Liver (tissue), 9 donors: ENCODE results near the gene EMID1. TPM values are rescaled to one million over a fixed set of nuclear protein-coding genes. Genes with fewer than 3 reads are reported as not detected.

Experiments
- DNase-seq: peaks from one replicate; pipeline ENCODE4 v3.0.0-alpha.2; 2017; ENCODE audit warnings: low spot score
- H3K27ac ChIP-seq, 2 donors: one replicate each; pipeline ENCODE4 v1.7.0; 2013; ENCODE audit warnings: inconsistent platforms in 2 of 2, low read length in 2 of 2, control low read depth in 1 of 2, low read depth in 1 of 2, mild to moderate bottlenecking in 1 of 2
- H3K27me3 ChIP-seq, 4 donors: one replicate each; pipeline versions ENCODE4 v1.6.1 to v1.7.0; 2013; ENCODE audit warnings: low read length in 3 of 4, inconsistent platforms in 1 of 4, mild to moderate bottlenecking in 1 of 4, moderate library complexity in 1 of 4; ENCODE audit not compliant: control insufficient read depth in 4 of 4, insufficient read depth in 4 of 4
- H3K36me3 ChIP-seq, 4 donors: one replicate each; pipeline versions ENCODE4 v1.6.1 to v1.7.0; 2013; ENCODE audit warnings: low read length in 3 of 4, mild to moderate bottlenecking in 3 of 4, low read depth in 1 of 4, moderate library complexity in 1 of 4; ENCODE audit not compliant: control insufficient read depth in 4 of 4, insufficient read depth in 3 of 4
- H3K4me1 ChIP-seq, 4 donors: one replicate each; pipeline versions ENCODE4 v1.6.1 to v1.7.0; 2013; ENCODE audit warnings: low read length in 3 of 4, mild to moderate bottlenecking in 3 of 4, moderate library complexity in 1 of 4; ENCODE audit not compliant: control insufficient read depth in 4 of 4, insufficient read depth in 4 of 4
- H3K4me3 ChIP-seq, 3 donors: one replicate each; pipeline versions ENCODE4 v1.6.1 to v1.7.0; 2013; ENCODE audit warnings: low read length in 3 of 3, control low read depth in 1 of 3, low read depth in 1 of 3, mild to moderate bottlenecking in 1 of 3
- H3K9ac ChIP-seq, 2 donors: one replicate each; pipeline ENCODE4 v1.7.0; 2013; ENCODE audit warnings: low read length in 2 of 2, mild to moderate bottlenecking in 2 of 2, moderate library complexity in 2 of 2, control low read depth in 1 of 2, low read depth in 1 of 2
- H3K9me3 ChIP-seq, 4 donors: one replicate each; pipeline versions ENCODE4 v1.6.1 to v1.7.0; 2013; ENCODE audit warnings: low read length in 3 of 4; ENCODE audit not compliant: control insufficient read depth in 4 of 4
- GABPA ChIP-seq, 2 donors: IDR thresholded peaks in 1 of 2; conservative IDR thresholded peaks in 1 of 2; 2 replicates each; pipeline ENCODE4 v1.6.1; 2016; ENCODE audit warnings: antibody characterized with exemption in 2 of 2, mild to moderate bottlenecking in 1 of 2, moderate library complexity in 1 of 2
- NR2F2 ChIP-seq: IDR thresholded peaks from 2 replicates; pipeline ENCODE4 v1.6.1; 2016; ENCODE audit warnings: antibody characterized with exemption
- RAD21 ChIP-seq, 2 donors: IDR thresholded peaks; 2 replicates each; pipeline ENCODE4 v1.6.1; 2016; ENCODE audit warnings: antibody characterized with exemption in 2 of 2, mild to moderate bottlenecking in 2 of 2
- RXRA ChIP-seq, 2 donors: IDR thresholded peaks; 2 replicates each; pipeline ENCODE4 v1.6.1; 2017 to 2018; ENCODE audit warnings: antibody characterized with exemption in 2 of 2, mild to moderate bottlenecking in 1 of 2
- SP1 ChIP-seq: IDR thresholded peaks from 2 replicates; pipeline ENCODE4 v1.6.1; 2018; ENCODE audit warnings: antibody characterized with exemption, mild to moderate bottlenecking
- TAF1 ChIP-seq: conservative IDR thresholded peaks from 2 replicates; pipeline ENCODE4 v1.6.1; 2016; ENCODE audit warnings: antibody characterized with exemption, mild to moderate bottlenecking
- YY1 ChIP-seq: IDR thresholded peaks from 2 replicates; pipeline ENCODE4 v1.6.1; 2016; ENCODE audit warnings: antibody characterized with exemption, mild to moderate bottlenecking
- WGBS: extraction: QIAGEN DNeasy Blood & Tissue Kit; methylation state at CpG from one replicate; pipeline ENCODE4 v1.1.7; 2013; 5-methylcytosine and 5-hydroxymethylcytosine counted together
- polyA plus RNA-seq, 2 donors: library from polyadenylated mRNA; stranded (reverse) in 1 of 2; unstranded in 1 of 2; fragments of 200-250 nt in 1 of 2; fragments of >200 nt in 1 of 2; fragmentation: Nextera tagmentation in 1 of 2; extraction: Ambion mirVana in 1 of 2; gene quantifications; one replicate each; pipeline versions ENCODE4 v1.2.1 to v1.2.3, GENCODE V29; 2013 to 2015
- total RNA-seq, 2 donors: library from RNA; depleted of rRNA; stranded (reverse); fragments of >200 nt; gene quantifications; one replicate each; pipeline ENCODE4 v1.2.3, GENCODE V29; 2014
- TF ChIP-seq, protein P1 (sequence below): IDR thresholded peaks from 2 replicates; pipeline ENCODE4 v1.6.1; 2016; ENCODE audit warnings: antibody characterized with exemption
- TF ChIP-seq, protein P2 (sequence below): IDR thresholded peaks from 2 replicates; pipeline ENCODE4 v1.6.1; 2016; ENCODE audit warnings: antibody characterized with exemption, mild to moderate bottlenecking
- TF ChIP-seq, protein P3 (sequence below): IDR thresholded peaks from 2 replicates; pipeline ENCODE4 v1.6.1; 2016; ENCODE audit warnings: antibody characterized with exemption
- TF ChIP-seq, protein P4 (sequence below): IDR thresholded peaks from 2 replicates; pipeline ENCODE4 v1.6.1; 2016; ENCODE audit warnings: antibody characterized with exemption
- donor health status: healthy.
- donor health status: healthy.
- donor health status: healthy.
- donor health status: healthy.
- donor health status: healthy.

Gene EMID1
- total and polyA plus RNA-seq, 4 donors: 0.89 to 8.9 (median 2.1) TPM

DNA sequence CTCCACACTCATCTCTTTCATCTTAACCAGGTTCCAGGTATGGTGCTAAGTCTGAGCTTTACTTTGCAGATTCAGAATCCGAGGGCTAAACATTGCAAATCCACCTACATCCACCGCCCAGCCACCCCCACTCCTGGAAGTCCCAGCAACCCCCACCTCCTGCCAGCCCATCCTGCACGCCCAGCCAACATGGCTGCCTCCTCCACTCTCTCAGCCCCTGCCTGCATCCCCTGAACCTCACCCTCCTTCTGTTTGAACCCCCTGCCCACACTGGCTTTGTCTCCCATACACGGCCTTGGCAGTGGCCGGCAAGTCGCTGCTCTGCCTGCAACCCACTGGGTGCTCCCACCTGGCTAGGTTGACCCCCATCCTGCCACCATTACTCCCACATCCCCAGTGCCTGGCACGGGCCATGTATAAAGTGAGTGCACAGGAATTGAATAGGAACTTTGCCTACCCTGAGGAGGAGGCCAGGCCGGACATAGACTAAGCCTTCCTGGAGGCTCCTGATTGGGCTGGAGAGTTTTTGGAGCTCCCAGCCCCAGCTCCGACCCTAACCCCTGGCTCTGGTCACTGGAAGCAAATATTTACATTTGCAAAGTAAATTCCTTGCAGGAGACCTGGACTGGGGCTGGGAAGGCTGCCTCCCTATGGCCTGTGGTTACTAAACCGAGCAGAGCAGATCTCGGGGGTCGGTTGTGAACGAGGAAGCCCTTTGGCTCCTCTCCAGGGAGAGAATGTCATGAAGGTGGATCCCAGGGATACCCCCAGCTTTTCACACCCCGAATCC, 14.4 kb downstream of the EMID1 start:
- H3K9ac ChIP-seq: no peak overlapping the region
- TF ChIP-seq, protein P1, sequence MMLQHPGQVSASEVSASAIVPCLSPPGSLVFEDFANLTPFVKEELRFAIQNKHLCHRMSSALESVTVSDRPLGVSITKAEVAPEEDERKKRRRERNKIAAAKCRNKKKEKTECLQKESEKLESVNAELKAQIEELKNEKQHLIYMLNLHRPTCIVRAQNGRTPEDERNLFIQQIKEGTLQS: no peak
- TF ChIP-seq, protein P2, sequence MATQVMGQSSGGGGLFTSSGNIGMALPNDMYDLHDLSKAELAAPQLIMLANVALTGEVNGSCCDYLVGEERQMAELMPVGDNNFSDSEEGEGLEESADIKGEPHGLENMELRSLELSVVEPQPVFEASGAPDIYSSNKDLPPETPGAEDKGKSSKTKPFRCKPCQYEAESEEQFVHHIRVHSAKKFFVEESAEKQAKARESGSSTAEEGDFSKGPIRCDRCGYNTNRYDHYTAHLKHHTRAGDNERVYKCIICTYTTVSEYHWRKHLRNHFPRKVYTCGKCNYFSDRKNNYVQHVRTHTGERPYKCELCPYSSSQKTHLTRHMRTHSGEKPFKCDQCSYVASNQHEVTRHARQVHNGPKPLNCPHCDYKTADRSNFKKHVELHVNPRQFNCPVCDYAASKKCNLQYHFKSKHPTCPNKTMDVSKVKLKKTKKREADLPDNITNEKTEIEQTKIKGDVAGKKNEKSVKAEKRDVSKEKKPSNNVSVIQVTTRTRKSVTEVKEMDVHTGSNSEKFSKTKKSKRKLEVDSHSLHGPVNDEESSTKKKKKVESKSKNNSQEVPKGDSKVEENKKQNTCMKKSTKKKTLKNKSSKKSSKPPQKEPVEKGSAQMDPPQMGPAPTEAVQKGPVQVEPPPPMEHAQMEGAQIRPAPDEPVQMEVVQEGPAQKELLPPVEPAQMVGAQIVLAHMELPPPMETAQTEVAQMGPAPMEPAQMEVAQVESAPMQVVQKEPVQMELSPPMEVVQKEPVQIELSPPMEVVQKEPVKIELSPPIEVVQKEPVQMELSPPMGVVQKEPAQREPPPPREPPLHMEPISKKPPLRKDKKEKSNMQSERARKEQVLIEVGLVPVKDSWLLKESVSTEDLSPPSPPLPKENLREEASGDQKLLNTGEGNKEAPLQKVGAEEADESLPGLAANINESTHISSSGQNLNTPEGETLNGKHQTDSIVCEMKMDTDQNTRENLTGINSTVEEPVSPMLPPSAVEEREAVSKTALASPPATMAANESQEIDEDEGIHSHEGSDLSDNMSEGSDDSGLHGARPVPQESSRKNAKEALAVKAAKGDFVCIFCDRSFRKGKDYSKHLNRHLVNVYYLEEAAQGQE: no peak
- TF ChIP-seq SP1 (no peak), RXRA (IDR thresholded peaks at IDR 0.05) (no peak), TAF1 (no peak), YY1 (no peak)
- no peak for DNase-seq
- H3K27ac ChIP-seq: no peak overlapping the region
- no peak overlapping the region for H3K4me3 ChIP-seq
- H3K4me1 ChIP-seq: peaks cover 0 to 27% (median 19%) of the 10 kb centered on the region in 4 donors
- H3K27me3 ChIP-seq: no peaks in the 10 kb centered on the region
- H3K9me3 ChIP-seq: no peaks in the 10 kb centered on the region
- H3K36me3 ChIP-seq: no peaks in the 10 kb centered on the region
- WGBS: 59% methylated on average over 14 of the region's 14 CpGs

DNA sequence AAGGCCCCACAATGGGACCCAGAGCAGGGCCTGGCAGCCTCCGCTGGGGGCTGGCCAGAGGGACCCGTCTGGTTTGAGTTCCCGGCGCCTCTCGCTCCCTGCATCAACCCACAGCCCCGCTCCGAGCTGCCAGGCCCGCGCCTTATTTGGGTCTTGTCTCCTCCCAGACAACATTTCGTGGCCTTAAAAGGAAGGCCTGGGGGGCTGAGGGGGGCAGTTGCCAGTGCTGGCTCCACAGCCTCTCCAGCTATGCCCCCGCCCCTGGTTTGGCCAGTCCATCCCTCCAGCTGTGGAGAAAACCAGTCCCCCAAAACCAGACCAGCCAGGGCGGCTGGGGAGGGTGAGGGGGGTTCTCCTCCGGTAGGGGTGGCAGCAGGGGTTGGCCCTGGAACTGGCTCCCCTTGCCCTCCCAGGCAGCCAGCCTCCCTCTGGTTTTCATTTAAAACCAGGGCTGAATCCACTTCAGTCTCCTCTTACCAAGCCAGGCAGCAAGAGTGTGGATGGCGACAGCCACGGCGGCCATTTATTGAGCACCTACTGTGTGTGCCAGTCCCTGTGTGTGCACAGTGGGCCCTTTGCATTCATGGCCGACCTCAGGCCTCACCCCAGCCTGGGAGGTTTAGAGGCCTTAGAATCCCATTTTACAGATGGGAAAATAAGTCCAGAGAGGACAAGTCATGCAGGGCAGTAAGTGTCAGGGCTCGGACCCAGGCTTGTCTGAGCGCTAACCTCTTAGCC, 18.6 kb downstream of the EMID1 start:
- Histone ChIP-seq H3K4me3 (no peak overlapping the region), H3K27ac (peak overlapping the region in 1 of 2 donors; percentile 48), H3K9me3 (no peaks in the 10 kb centered on the region), H3K4me1 (peaks cover 0 to 12% (median 10%) of the 10 kb centered on the region in 4 donors), H3K36me3 (no peaks in the 10 kb centered on the region), H3K27me3 (no peaks in the 10 kb centered on the region), H3K9ac (no peak overlapping the region)
- TF ChIP-seq SP1 (no peak), YY1 (no peak), RXRA (IDR thresholded peaks at IDR 0.05) (no peak), NR2F2 (no peak), RAD21 (IDR thresholded peaks at IDR 0.05) (no peak), TAF1 (no peak), GABPA (IDR thresholded peaks at IDR 0.05 in 1 of 2, conservative IDR thresholded peaks at IDR 0.05 in 1 of 2) (no peak)
- TF ChIP-seq, protein P2: no peak
- TF ChIP-seq, protein P3, sequence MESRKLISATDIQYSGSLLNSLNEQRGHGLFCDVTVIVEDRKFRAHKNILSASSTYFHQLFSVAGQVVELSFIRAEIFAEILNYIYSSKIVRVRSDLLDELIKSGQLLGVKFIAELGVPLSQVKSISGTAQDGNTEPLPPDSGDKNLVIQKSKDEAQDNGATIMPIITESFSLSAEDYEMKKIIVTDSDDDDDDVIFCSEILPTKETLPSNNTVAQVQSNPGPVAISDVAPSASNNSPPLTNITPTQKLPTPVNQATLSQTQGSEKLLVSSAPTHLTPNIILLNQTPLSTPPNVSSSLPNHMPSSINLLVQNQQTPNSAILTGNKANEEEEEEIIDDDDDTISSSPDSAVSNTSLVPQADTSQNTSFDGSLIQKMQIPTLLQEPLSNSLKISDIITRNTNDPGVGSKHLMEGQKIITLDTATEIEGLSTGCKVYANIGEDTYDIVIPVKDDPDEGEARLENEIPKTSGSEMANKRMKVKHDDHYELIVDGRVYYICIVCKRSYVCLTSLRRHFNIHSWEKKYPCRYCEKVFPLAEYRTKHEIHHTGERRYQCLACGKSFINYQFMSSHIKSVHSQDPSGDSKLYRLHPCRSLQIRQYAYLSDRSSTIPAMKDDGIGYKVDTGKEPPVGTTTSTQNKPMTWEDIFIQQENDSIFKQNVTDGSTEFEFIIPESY: no peak
- TF ChIP-seq, protein P4, sequence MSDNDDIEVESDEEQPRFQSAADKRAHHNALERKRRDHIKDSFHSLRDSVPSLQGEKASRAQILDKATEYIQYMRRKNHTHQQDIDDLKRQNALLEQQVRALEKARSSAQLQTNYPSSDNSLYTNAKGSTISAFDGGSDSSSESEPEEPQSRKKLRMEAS: no peak
- no peak for DNase-seq
- WGBS: 89% methylated on average over 19 of the region's 19 CpGs
